Measurements from ENCODE around the gene SLC35D1. TPM values are rescaled to one million over a fixed set of nuclear protein-coding genes. Genes with fewer than 3 reads are reported as not detected.

SLC35D1 gene
- 4.8 and 7.2 TPM in 2 replicates for polyA plus RNA-seq (2012; rRNA removed)
- 6.8 and 6.9 TPM in 2 replicates for polyA plus RNA-seq (2012; cell fraction: cytosol; rRNA removed)
- 3.2 and 6.8 TPM in 2 replicates for polyA plus RNA-seq (2012; cell fraction: nucleus; rRNA removed)

DNA sequence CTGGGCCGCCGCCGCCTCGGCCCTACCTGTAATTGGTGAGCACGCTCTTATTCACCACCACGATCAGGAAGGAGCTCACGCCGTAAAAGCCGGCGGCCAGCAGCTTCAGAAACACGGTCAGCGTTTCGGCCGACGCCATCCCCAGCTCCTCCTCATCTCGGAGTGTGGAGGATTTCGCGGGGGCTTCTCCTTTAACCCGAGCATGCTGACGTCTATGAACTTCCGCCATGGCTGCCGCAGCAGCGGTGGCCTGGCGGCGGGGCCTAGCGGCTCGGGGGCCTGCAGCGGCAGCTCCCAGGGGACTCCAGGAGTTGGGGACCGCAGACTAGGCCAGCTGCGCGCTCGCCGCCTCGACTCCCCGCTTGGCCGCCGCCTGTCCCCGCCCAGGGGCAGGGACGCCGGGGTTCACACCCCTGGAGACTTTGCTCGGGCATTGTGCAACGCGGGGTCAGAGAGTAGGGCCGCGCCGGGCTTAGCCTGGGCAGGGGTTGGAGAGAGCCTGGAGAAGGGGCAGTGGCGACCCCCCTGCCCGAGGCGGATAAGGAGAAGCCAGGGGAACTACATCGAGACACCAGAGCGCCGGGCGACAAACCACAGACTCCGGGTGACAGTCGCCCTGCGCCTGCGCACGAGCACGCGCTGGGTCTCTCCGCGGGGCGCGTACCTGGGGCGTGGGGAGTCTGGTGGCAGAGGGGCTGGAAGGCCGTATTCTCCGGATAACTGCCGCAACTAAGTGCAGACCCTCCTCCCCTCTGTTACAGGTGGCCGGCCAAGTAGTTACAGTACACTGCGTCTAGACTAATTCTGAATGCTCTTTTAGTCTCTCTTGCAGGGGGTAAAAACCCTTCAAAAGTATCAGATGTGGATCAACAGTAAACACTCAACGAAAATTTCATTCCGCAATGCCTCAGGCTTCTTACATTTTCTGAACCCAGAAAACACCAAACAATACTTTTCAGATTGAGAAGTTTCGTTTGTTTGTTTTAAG lies at the start of gene SLC35D1:
Gene SLC35D1 (minus strand): TSS at position 364 of the 988 bp plus-strand sequence. CDS start 135 bp downstream, at position 229.
- H3K9me2 ChIP-seq = no peaks in the 10 kb centered on the region
- H3K4me3 ChIP-seq (ENCODE audit: low read depth in 2 of 2, low read length in 1 of 2) = peak within 1 kb of the TSS; percentile 75 to 93
- no peaks in the 10 kb centered on the region for H3K9me3 ChIP-seq
- peaks cover 18% of the 10 kb centered on the region in 2 experiments for H3K36me3 ChIP-seq (replicated peaks in 1 of 2; ENCODE audit: control insufficient read depth in 1 of 2, insufficient read depth in 2 of 2, low read length in 1 of 2)
- peak within 1 kb of the TSS; percentile 84 for H3K9ac ChIP-seq
- DNase-seq = peak; percentile 95
- no peaks in the 10 kb centered on the region for H3K27me3 ChIP-seq (ENCODE audit: insufficient read depth)
- peaks cover 33% of the 10 kb centered on the region for H3K79me2 ChIP-seq (ENCODE audit: insufficient read depth)
- peak within 1 kb of the TSS; percentile 88 to 97 for H3K27ac ChIP-seq (ENCODE audit: low read depth in 2 of 2, low read length in 1 of 2)
- H4K20me1 ChIP-seq (ENCODE audit: insufficient read depth) = no peaks in the 10 kb centered on the region
- peak within 1 kb of the TSS; percentile 94 for H2AFZ ChIP-seq (ENCODE audit: low read depth)
- POLR2A ChIA-PET = interaction anchor here (0.8 to 1.3 kb wide), 5 partner anchors 11 to 375 kb away, joined by 3 to 4 read pairs (median 3); no protein-coding TSS in a partner anchor
- no peaks in the 10 kb centered on the region for H3F3A ChIP-seq (replicated peaks; ENCODE audit: insufficient read depth)
- peak within 1 kb of the TSS; percentile 84 for H3K4me2 ChIP-seq
- CTCF ChIA-PET = interaction anchor here (0.6 to 1.5 kb wide), 7 partner anchors 27 to 1023 kb away, joined by 3 to 8 read pairs (median 3); no protein-coding TSS in a partner anchor
- peaks cover 7 to 8% of the 10 kb centered on the region in 2 experiments; a peak in 3 of 4 replicates for H3K4me1 ChIP-seq (ENCODE audit: control insufficient read depth in 1 of 2, insufficient read depth in 2 of 2, low read depth in 1 of 2, low read length in 1 of 2)
- 3% methylated on average over 33 of the region's 73 CpGs for WGBS (ENCODE audit: low lambda C conversion rate)
- peak; percentile 12; the same call in 1 of the 2 replicates for TF ChIP-seq TAF1 (IDR thresholded peaks at IDR 0.05; ENCODE audit: borderline replicate concordance, low read depth, low read length)
- TF ChIP-seq EP300 (IDR thresholded peaks at IDR 0.05; ENCODE audit: borderline replicate concordance in 1 of 2, low read depth in 1 of 2, low read length in 1 of 2) = no peak
- no peak for TF ChIP-seq NFIC (IDR thresholded peaks at IDR 0.05; ENCODE audit: borderline replicate concordance)
- TF ChIP-seq SMC3 (IDR thresholded peaks at IDR 0.05; ENCODE audit: low read depth, low read length) = no peak
- no peak for TF ChIP-seq CHD2 (IDR thresholded peaks at IDR 0.05; ENCODE audit: low read length, partially characterized antibody)
- no peak for TF ChIP-seq JUND (IDR thresholded peaks at IDR 0.05)
- TF ChIP-seq TCF12 (IDR thresholded peaks at IDR 0.05) = no peak
- TF ChIP-seq, protein P1, sequence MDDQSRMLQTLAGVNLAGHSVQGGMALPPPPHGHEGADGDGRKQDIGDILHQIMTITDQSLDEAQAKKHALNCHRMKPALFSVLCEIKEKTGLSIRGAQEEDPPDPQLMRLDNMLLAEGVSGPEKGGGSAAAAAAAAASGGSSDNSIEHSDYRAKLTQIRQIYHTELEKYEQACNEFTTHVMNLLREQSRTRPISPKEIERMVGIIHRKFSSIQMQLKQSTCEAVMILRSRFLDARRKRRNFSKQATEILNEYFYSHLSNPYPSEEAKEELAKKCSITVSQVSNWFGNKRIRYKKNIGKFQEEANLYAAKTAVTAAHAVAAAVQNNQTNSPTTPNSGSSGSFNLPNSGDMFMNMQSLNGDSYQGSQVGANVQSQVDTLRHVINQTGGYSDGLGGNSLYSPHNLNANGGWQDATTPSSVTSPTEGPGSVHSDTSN (IDR thresholded peaks at IDR 0.05) = no peak
- TF ChIP-seq, protein P2, sequence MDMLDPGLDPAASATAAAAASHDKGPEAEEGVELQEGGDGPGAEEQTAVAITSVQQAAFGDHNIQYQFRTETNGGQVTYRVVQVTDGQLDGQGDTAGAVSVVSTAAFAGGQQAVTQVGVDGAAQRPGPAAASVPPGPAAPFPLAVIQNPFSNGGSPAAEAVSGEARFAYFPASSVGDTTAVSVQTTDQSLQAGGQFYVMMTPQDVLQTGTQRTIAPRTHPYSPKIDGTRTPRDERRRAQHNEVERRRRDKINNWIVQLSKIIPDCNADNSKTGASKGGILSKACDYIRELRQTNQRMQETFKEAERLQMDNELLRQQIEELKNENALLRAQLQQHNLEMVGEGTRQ (IDR thresholded peaks at IDR 0.05; ENCODE audit: borderline replicate concordance, low read depth, low read length) = no peak
- TF ChIP-seq GABPA (IDR thresholded peaks at IDR 0.05; ENCODE audit: low read depth) = peak; percentile 31; the same call in 1 of the 2 replicates
- peak; percentile 39; the same call in 1 of the 2 replicates for TF ChIP-seq RFX5 (IDR thresholded peaks at IDR 0.05; ENCODE audit: low read length)
- TF ChIP-seq TEAD4 (IDR thresholded peaks at IDR 0.05; ENCODE audit: borderline replicate concordance, insufficient read depth) = no peak
- peak; percentile 56; the same call in 1 of the 2 replicates for TF ChIP-seq RCOR1 (IDR thresholded peaks at IDR 0.05; ENCODE audit: low read length)
- TF ChIP-seq RAD21 (IDR thresholded peaks at IDR 0.05; ENCODE audit: low read length) = no peak
- TF ChIP-seq ELF1 (IDR thresholded peaks at IDR 0.05) = no peak
- TF ChIP-seq, protein P3, sequence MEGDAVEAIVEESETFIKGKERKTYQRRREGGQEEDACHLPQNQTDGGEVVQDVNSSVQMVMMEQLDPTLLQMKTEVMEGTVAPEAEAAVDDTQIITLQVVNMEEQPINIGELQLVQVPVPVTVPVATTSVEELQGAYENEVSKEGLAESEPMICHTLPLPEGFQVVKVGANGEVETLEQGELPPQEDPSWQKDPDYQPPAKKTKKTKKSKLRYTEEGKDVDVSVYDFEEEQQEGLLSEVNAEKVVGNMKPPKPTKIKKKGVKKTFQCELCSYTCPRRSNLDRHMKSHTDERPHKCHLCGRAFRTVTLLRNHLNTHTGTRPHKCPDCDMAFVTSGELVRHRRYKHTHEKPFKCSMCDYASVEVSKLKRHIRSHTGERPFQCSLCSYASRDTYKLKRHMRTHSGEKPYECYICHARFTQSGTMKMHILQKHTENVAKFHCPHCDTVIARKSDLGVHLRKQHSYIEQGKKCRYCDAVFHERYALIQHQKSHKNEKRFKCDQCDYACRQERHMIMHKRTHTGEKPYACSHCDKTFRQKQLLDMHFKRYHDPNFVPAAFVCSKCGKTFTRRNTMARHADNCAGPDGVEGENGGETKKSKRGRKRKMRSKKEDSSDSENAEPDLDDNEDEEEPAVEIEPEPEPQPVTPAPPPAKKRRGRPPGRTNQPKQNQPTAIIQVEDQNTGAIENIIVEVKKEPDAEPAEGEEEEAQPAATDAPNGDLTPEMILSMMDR (IDR thresholded peaks at IDR 0.05) = no peak
- no peak for TF ChIP-seq GATA2 (CRISPR knock-in tag; IDR thresholded peaks at IDR 0.05)
- TF ChIP-seq MXI1 (IDR thresholded peaks at IDR 0.05; ENCODE audit: low read depth, low read length) = no peak; the same call in 1 of the 2 replicates
- TF ChIP-seq FOXJ3 (CRISPR knock-in tag; IDR thresholded peaks at IDR 0.05) = 0 out of 2 replicates have a peak, but pooled peaks have one; percentile 37
- no peak for TF ChIP-seq EZH2phosphoT487 (IDR thresholded peaks at IDR 0.05; ENCODE audit: borderline replicate concordance, low read depth)
- TF ChIP-seq, protein P4, sequence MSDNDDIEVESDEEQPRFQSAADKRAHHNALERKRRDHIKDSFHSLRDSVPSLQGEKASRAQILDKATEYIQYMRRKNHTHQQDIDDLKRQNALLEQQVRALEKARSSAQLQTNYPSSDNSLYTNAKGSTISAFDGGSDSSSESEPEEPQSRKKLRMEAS (IDR thresholded peaks at IDR 0.05; ENCODE audit: low read depth) = peak; percentile 77
- TF ChIP-seq RXRA (IDR thresholded peaks at IDR 0.05; ENCODE audit: borderline replicate concordance, low read depth) = no peak
- TF ChIP-seq POLR2AphosphoS5 (IDR thresholded peaks at IDR 0.05; ENCODE audit: low read depth, low read length) = peak; percentile 16; the same call in 1 of the 2 replicates
- peak; percentile 77 for TF ChIP-seq YY1 (IDR thresholded peaks at IDR 0.05; ENCODE audit: low read depth)
- no peak; the same call in 1 of the 2 replicates for TF ChIP-seq SIN3A (IDR thresholded peaks at IDR 0.05; ENCODE audit: borderline replicate concordance, low read depth, low read length)
- no peak for TF ChIP-seq FOSL2 (IDR thresholded peaks at IDR 0.05; ENCODE audit: borderline replicate concordance, low read depth)
- TF ChIP-seq FOXM1 (IDR thresholded peaks at IDR 0.05; ENCODE audit: low read depth) = no peak; the same call in 1 of the 2 replicates
- TF ChIP-seq, protein P5, sequence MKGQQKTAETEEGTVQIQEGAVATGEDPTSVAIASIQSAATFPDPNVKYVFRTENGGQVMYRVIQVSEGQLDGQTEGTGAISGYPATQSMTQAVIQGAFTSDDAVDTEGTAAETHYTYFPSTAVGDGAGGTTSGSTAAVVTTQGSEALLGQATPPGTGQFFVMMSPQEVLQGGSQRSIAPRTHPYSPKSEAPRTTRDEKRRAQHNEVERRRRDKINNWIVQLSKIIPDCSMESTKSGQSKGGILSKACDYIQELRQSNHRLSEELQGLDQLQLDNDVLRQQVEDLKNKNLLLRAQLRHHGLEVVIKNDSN (IDR thresholded peaks at IDR 0.05; ENCODE audit: borderline replicate concordance, low read depth) = 0 out of 2 replicates have a peak, but pooled peaks have one; percentile 12
- TF ChIP-seq NRF1 (IDR thresholded peaks at IDR 0.05; ENCODE audit: low read depth, low read length) = peak; percentile 92
